ENCODE measurements around the gene MIB2. TPM values are rescaled to one million over a fixed set of nuclear protein-coding genes. Genes with fewer than 3 reads are reported as not detected.
A peak's percentile ranks its signal among the peaks of the same experiment; 100 is the strongest.

Gene MIB2
- polyA plus RNA-seq, 1 of the 3 experiments (the other 2 are of a cell fraction): 45.4 TPM

DNA sequence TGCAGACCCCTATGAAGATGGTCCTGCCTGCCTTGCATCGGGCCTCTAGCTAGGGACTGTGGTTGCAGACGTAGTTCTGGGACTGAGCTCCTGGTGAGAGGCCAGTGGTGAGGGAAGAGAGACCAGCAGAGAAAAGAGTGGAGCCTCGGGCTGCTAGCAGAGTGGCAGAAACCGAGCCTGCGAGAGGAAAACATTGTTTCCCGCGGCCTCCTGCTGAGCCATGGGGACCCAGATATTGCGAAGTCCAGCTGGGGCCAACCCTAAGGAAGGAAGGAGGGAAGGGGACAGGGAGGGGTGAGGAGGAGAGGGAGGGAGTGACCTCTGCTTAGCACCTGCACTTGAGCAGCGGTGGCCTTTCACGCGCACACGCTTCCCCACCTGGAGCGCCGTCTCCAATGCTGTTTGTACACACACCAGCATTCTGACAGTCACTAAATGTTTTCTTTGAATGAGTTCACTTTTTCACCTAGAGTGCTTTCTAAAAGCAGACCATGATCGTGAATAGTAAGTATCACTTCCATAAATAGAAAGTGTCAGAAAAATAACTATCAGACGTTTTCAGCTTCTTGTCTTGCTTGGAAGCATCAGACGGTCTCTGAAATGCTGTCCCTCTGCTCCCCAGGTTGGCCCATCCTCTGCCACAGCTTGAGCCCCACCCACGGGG, 12.9 kb upstream of the MIB2 start:
- Histone ChIP-seq H3K27me3 (ENCODE audit: insufficient read depth) (no peaks in the 10 kb centered on the region), H3K9ac (no peak overlapping the region), H3F3A (replicated peaks; ENCODE audit: insufficient read depth) (no peaks in the 10 kb centered on the region), H3K36me3 (replicated peaks in 1 of 2; ENCODE audit: control insufficient read depth in 1 of 2, insufficient read depth in 2 of 2, low read length in 1 of 2) (no peaks in the 10 kb centered on the region), H3K27ac (ENCODE audit: low read depth in 2 of 2, low read length in 1 of 2) (no peak overlapping the region), H3K9me3 (no peaks in the 10 kb centered on the region), H2AFZ (ENCODE audit: low read depth) (no peak overlapping the region), H3K79me2 (ENCODE audit: insufficient read depth) (no peaks in the 10 kb centered on the region), H3K4me2 (no peak overlapping the region), H3K4me3 (ENCODE audit: low read depth in 2 of 2, low read length in 1 of 2) (no peak overlapping the region), H3K4me1 (ENCODE audit: control insufficient read depth in 1 of 2, insufficient read depth in 2 of 2, low read depth in 1 of 2, low read length in 1 of 2) (peaks cover 0 to 21% of the 10 kb centered on the region in 2 experiments; a peak in 1 of 4 replicates), H4K20me1 (ENCODE audit: insufficient read depth) (no peaks in the 10 kb centered on the region; the same call in 1 of the 2 replicates), H3K9me2 (no peaks in the 10 kb centered on the region)
- no peak for TF ChIP-seq USF1 (IDR thresholded peaks at IDR 0.05; ENCODE audit: borderline replicate concordance, low read depth)
- TF ChIP-seq ELF1 (IDR thresholded peaks at IDR 0.05): no peak
- TF ChIP-seq TCF12 (IDR thresholded peaks at IDR 0.05): no peak
- TF ChIP-seq NFIC (IDR thresholded peaks at IDR 0.05; ENCODE audit: borderline replicate concordance): no peak
- TF ChIP-seq RCOR1 (IDR thresholded peaks at IDR 0.05; ENCODE audit: low read length): no peak
- no peak for TF ChIP-seq SIN3A (IDR thresholded peaks at IDR 0.05; ENCODE audit: borderline replicate concordance, low read depth, low read length)
- TF ChIP-seq USF2 (IDR thresholded peaks at IDR 0.05; ENCODE audit: borderline replicate concordance, low read depth, low read length): no peak
- no peak for TF ChIP-seq MAX (IDR thresholded peaks at IDR 0.05; ENCODE audit: low read depth)
- no peak for TF ChIP-seq FOXM1 (IDR thresholded peaks at IDR 0.05; ENCODE audit: low read depth)
- TF ChIP-seq, protein P1, sequence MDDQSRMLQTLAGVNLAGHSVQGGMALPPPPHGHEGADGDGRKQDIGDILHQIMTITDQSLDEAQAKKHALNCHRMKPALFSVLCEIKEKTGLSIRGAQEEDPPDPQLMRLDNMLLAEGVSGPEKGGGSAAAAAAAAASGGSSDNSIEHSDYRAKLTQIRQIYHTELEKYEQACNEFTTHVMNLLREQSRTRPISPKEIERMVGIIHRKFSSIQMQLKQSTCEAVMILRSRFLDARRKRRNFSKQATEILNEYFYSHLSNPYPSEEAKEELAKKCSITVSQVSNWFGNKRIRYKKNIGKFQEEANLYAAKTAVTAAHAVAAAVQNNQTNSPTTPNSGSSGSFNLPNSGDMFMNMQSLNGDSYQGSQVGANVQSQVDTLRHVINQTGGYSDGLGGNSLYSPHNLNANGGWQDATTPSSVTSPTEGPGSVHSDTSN (IDR thresholded peaks at IDR 0.05): no peak
- TF ChIP-seq RFX5 (IDR thresholded peaks at IDR 0.05; ENCODE audit: low read length): no peak
- no peak for TF ChIP-seq EZH2phosphoT487 (IDR thresholded peaks at IDR 0.05; ENCODE audit: borderline replicate concordance, low read depth)
- DNase-seq: no peak
- 79% methylated on average over 16 of the region's 18 CpGs for WGBS (ENCODE audit: low lambda C conversion rate)
- POLR2A ChIA-PET: no interaction called here
- CTCF ChIA-PET: interaction anchor here (1.0 kb wide), 1 partner anchor 52 kb away, joined by 3 read pairs; no protein-coding TSS in a partner anchor

- TF ChIP-seq RAD21 (IDR thresholded peaks at IDR 0.05; ENCODE audit: low read length): no peak
- no peak for TF ChIP-seq ELF1 (IDR thresholded peaks at IDR 0.05)
- TF ChIP-seq EZH2phosphoT487 (IDR thresholded peaks at IDR 0.05; ENCODE audit: borderline replicate concordance, low read depth): no peak
- TF ChIP-seq, protein P1 (IDR thresholded peaks at IDR 0.05): no peak
- no peak for TF ChIP-seq RXRA (IDR thresholded peaks at IDR 0.05; ENCODE audit: borderline replicate concordance, low read depth)
- TF ChIP-seq, protein P2, sequence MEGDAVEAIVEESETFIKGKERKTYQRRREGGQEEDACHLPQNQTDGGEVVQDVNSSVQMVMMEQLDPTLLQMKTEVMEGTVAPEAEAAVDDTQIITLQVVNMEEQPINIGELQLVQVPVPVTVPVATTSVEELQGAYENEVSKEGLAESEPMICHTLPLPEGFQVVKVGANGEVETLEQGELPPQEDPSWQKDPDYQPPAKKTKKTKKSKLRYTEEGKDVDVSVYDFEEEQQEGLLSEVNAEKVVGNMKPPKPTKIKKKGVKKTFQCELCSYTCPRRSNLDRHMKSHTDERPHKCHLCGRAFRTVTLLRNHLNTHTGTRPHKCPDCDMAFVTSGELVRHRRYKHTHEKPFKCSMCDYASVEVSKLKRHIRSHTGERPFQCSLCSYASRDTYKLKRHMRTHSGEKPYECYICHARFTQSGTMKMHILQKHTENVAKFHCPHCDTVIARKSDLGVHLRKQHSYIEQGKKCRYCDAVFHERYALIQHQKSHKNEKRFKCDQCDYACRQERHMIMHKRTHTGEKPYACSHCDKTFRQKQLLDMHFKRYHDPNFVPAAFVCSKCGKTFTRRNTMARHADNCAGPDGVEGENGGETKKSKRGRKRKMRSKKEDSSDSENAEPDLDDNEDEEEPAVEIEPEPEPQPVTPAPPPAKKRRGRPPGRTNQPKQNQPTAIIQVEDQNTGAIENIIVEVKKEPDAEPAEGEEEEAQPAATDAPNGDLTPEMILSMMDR (IDR thresholded peaks at IDR 0.05): no peak
- TF ChIP-seq YY1 (IDR thresholded peaks at IDR 0.05; ENCODE audit: low read depth): no peak
- no peak for TF ChIP-seq TAF1 (IDR thresholded peaks at IDR 0.05; ENCODE audit: borderline replicate concordance, low read depth, low read length)
- no peak for TF ChIP-seq RCOR1 (IDR thresholded peaks at IDR 0.05; ENCODE audit: low read length)
- no peak for TF ChIP-seq NFIC (IDR thresholded peaks at IDR 0.05; ENCODE audit: borderline replicate concordance)
- no peak for TF ChIP-seq GABPA (IDR thresholded peaks at IDR 0.05; ENCODE audit: low read depth)
- TF ChIP-seq FOXM1 (IDR thresholded peaks at IDR 0.05; ENCODE audit: low read depth): no peak
- no peak for TF ChIP-seq MAX (IDR thresholded peaks at IDR 0.05; ENCODE audit: low read depth)
- TF ChIP-seq EP300 (IDR thresholded peaks at IDR 0.05; ENCODE audit: borderline replicate concordance in 1 of 2, low read depth in 1 of 2, low read length in 1 of 2): no peak
- ChIA-PET CTCF (interaction anchor here (1.0 to 1.5 kb wide), 2 partner anchors 11 to 52 kb away, joined by 3 read pairs; no protein-coding TSS in a partner anchor), POLR2A (no interaction called here)
- H3K36me3 ChIP-seq (replicated peaks in 1 of 2; ENCODE audit: control insufficient read depth in 1 of 2, insufficient read depth in 2 of 2, low read length in 1 of 2): no peaks in the 10 kb centered on the region
- H3K27me3 ChIP-seq (ENCODE audit: insufficient read depth): no peaks in the 10 kb centered on the region
- peaks cover 0 to 17% of the 10 kb centered on the region in 2 experiments; a peak in 1 of 4 replicates for H3K4me1 ChIP-seq (ENCODE audit: control insufficient read depth in 1 of 2, insufficient read depth in 2 of 2, low read depth in 1 of 2, low read length in 1 of 2)
- H2AFZ ChIP-seq (ENCODE audit: low read depth): no peak overlapping the region
- no peak overlapping the region for H3K27ac ChIP-seq (ENCODE audit: low read depth in 2 of 2, low read length in 1 of 2)
- no peak overlapping the region for H3K4me3 ChIP-seq (ENCODE audit: low read depth in 2 of 2, low read length in 1 of 2)
- H3F3A ChIP-seq (replicated peaks; ENCODE audit: insufficient read depth): no peaks in the 10 kb centered on the region
- no peak overlapping the region for H3K9ac ChIP-seq
- H3K79me2 ChIP-seq (ENCODE audit: insufficient read depth): no peaks in the 10 kb centered on the region
- no peaks in the 10 kb centered on the region for H3K9me3 ChIP-seq
- peak; percentile 26 for DNase-seq
- H4K20me1 ChIP-seq (ENCODE audit: insufficient read depth): no peaks in the 10 kb centered on the region
- no peak overlapping the region for H3K4me2 ChIP-seq
- no peaks in the 10 kb centered on the region for H3K9me2 ChIP-seq
- WGBS (ENCODE audit: low lambda C conversion rate): 63% methylated on average over 3 of the region's 13 CpGs
Observed at GRCh38 chr1:1602968-1603506, 12.3 kb upstream of the MIB2 start.

All from SK-N-SH (cell line).